ENCODE measurements around the gene SNX9.
"Not testable (repeated sequence)": the region's sequence is repeated elsewhere in the genome, so short reads cannot be mapped to it uniquely, and the experiment has no call there.

The SNX9 gene

GRCh38 chr6:157898169-157898568 is 75.1 kb downstream of the SNX9 start:
- Histone ChIP-seq H3K36me3 (ENCODE audit: insufficient read depth, low read length) (no peaks in the 10 kb centered on the region), H3K9me3 (ENCODE audit: insufficient read depth, low read depth, low read length) (no peaks in the 10 kb centered on the region), H3K27me3 (ENCODE audit: insufficient read depth, low read length, poor library complexity, severe bottlenecking) (no peaks in the 10 kb centered on the region), H2AFZ (ENCODE audit: low read length) (peak overlapping the region; percentile 37; the same call in 1 of the 2 replicates), H3K9ac (ENCODE audit: low read depth, low read length, poor library complexity, severe bottlenecking) (no peak overlapping the region), H3F3A (ENCODE audit: low read depth) (no peaks in the 10 kb centered on the region), H3K9me2 (replicated peaks; ENCODE audit: low read depth, low read length) (no peaks in the 10 kb centered on the region), H3K4me1 (ENCODE audit: insufficient read depth, low read length, poor library complexity, severe bottlenecking) (no peaks in the 10 kb centered on the region), H4K20me1 (ENCODE audit: insufficient read depth, low read length, poor library complexity, severe bottlenecking) (no peaks in the 10 kb centered on the region), H3K4me3 (ENCODE audit: low read length, poor library complexity, severe bottlenecking) (no peak overlapping the region), H3K79me2 (ENCODE audit: insufficient read depth, low read length) (no peaks in the 10 kb centered on the region), H3K4me2 (ENCODE audit: low read depth, low read length, poor library complexity, severe bottlenecking) (no peak overlapping the region)
- TF ChIP-seq EZH2phosphoT487 (IDR thresholded peaks at IDR 0.05; ENCODE audit: borderline replicate concordance) (no peak), CTCF (conservative IDR thresholded peaks at IDR 0.05; ENCODE audit: low read length) (peak; percentile 40)

- Histone ChIP-seq H4K20me1 (ENCODE audit: insufficient read depth, low read length, poor library complexity, severe bottlenecking) (no peaks in the 10 kb centered on the region), H3K27me3 (ENCODE audit: insufficient read depth, low read length, poor library complexity, severe bottlenecking) (no peaks in the 10 kb centered on the region), H3K4me1 (ENCODE audit: insufficient read depth, low read length, poor library complexity, severe bottlenecking) (no peaks in the 10 kb centered on the region), H3K79me2 (ENCODE audit: insufficient read depth, low read length) (no peaks in the 10 kb centered on the region), H3K4me3 (ENCODE audit: low read length, poor library complexity, severe bottlenecking) (no peak overlapping the region), H3K9ac (ENCODE audit: low read depth, low read length, poor library complexity, severe bottlenecking) (no peak overlapping the region), H3K36me3 (ENCODE audit: insufficient read depth, low read length) (no peaks in the 10 kb centered on the region), H3F3A (ENCODE audit: low read depth) (no peaks in the 10 kb centered on the region), H3K9me3 (ENCODE audit: insufficient read depth, low read depth, low read length) (no peaks in the 10 kb centered on the region), H2AFZ (ENCODE audit: low read length) (peak overlapping the region; percentile 37), H3K4me2 (ENCODE audit: low read depth, low read length, poor library complexity, severe bottlenecking) (no peak overlapping the region), H3K9me2 (replicated peaks; ENCODE audit: low read depth, low read length) (no peaks in the 10 kb centered on the region)
- TF ChIP-seq CTCF (conservative IDR thresholded peaks at IDR 0.05; ENCODE audit: low read length) (no peak), EZH2phosphoT487 (IDR thresholded peaks at IDR 0.05; ENCODE audit: borderline replicate concordance) (no peak)
Measured at GRCh38 chr6:157898640-157899039, 75.6 kb downstream of the SNX9 start.

GRCh38 chr6:157900262-157900661 is 77.2 kb downstream of the SNX9 start:
- H3F3A ChIP-seq (ENCODE audit: low read depth); H2AFZ ChIP-seq (ENCODE audit: low read length); H4K20me1 ChIP-seq (ENCODE audit: insufficient read depth, low read length, poor library complexity, severe bottlenecking); H3K9me2 ChIP-seq (replicated peaks; ENCODE audit: low read depth, low read length); H3K9ac ChIP-seq (ENCODE audit: low read depth, low read length, poor library complexity, severe bottlenecking); H3K4me1 ChIP-seq (ENCODE audit: insufficient read depth, low read length, poor library complexity, severe bottlenecking); H3K79me2 ChIP-seq (ENCODE audit: insufficient read depth, low read length); H3K27me3 ChIP-seq (ENCODE audit: insufficient read depth, low read length, poor library complexity, severe bottlenecking); H3K9me3 ChIP-seq (ENCODE audit: insufficient read depth, low read depth, low read length); H3K36me3 ChIP-seq (ENCODE audit: insufficient read depth, low read length); H3K4me2 ChIP-seq (ENCODE audit: low read depth, low read length, poor library complexity, severe bottlenecking); H3K4me3 ChIP-seq (ENCODE audit: low read length, poor library complexity, severe bottlenecking): not testable (repeated sequence)

- not testable (repeated sequence) for H3K4me2 ChIP-seq (ENCODE audit: low read depth, low read length, poor library complexity, severe bottlenecking); H3K36me3 ChIP-seq (ENCODE audit: insufficient read depth, low read length); H3K79me2 ChIP-seq (ENCODE audit: insufficient read depth, low read length); H3K9me3 ChIP-seq (ENCODE audit: insufficient read depth, low read depth, low read length); H2AFZ ChIP-seq (ENCODE audit: low read length); H3K9me2 ChIP-seq (replicated peaks; ENCODE audit: low read depth, low read length); H3K4me3 ChIP-seq (ENCODE audit: low read length, poor library complexity, severe bottlenecking); H3K27me3 ChIP-seq (ENCODE audit: insufficient read depth, low read length, poor library complexity, severe bottlenecking); H3K9ac ChIP-seq (ENCODE audit: low read depth, low read length, poor library complexity, severe bottlenecking); H3F3A ChIP-seq (ENCODE audit: low read depth); H3K4me1 ChIP-seq (ENCODE audit: insufficient read depth, low read length, poor library complexity, severe bottlenecking); H4K20me1 ChIP-seq (ENCODE audit: insufficient read depth, low read length, poor library complexity, severe bottlenecking)
Measured at GRCh38 chr6:157900751-157901150, 77.7 kb downstream of the SNX9 start.
